SK-N-SH (cell line): ENCODE data around the gene TRAPPC3.
A peak's percentile ranks its signal among the peaks of the same experiment; 100 is the strongest.

ENCODE experiments used
- CHD2 ChIP-seq: fragments of 150-350 bp; IDR thresholded peaks from 2 replicates; pipeline ENCODE4 v1.6.1; 2018; ENCODE audit warnings: low read length; ENCODE audit not compliant: partially characterized antibody
- GATA2 ChIP-seq: sonication (generic); formaldehyde crosslinking; IDR thresholded peaks from 2 replicates; pipeline ENCODE4 v1.5.0; 2020; ENCODE audit warnings: mild to moderate bottlenecking, missing genetic modification reagents
- RFX5 ChIP-seq: IDR thresholded peaks from 2 replicates; pipeline ENCODE4 v1.6.1; 2012; ENCODE audit warnings: mild to moderate bottlenecking, improper control_type of control experiment, low read length
- TF ChIP-seq, protein P1 (sequence below): IDR thresholded peaks from 2 replicates; pipeline ENCODE4; 2012
- TF ChIP-seq, protein P2 (sequence below): fragments of 200-600 bp; sonication (generic); IDR thresholded peaks from 2 replicates; pipeline ENCODE4 v1.6.1; 2017; ENCODE audit warnings: antibody characterized with exemption, mild to moderate bottlenecking, moderate library complexity

DNA sequence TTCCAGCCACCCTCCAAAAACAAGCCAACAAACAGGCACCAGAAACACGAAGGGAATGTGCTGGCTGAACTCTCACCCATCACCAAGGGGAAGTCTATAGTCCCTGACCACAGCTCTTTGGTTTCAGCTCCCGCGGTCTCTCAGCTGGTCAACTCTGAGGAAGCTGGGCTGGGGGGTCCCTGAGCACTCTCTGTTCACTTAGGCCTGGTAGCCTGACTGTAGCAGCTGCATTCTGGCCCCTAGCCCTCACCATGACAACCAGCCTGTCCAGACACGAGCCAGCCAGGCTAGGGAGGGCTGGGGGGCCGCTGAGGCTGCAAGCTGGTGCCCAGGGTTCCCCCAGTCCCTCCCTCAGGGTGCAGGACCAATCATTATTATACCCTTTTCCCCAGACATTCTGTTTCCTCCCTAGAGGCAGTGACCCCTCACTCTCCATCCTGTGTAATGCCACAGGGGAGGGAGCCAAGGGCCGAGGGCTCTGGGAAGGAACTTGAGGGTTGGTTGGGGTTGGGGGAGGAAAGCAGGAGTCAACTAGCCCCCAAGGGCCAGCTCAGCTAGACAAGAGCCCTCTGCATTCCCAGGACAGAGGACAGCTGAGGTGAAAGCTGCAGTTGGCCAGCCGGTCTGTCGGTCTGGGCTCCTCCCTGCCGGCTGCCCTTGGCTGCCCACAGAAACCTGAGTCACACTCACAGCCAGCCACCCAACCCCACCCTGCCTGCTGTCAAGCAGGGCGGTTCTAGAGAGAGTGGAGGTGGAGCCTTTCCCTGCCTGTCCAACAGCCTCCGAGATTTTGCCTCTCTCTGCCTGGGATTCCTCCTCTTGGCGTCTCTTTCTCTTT, 1.2 kb upstream of the TRAPPC3 start:
- peak; percentile 53; the same call in 1 of the 2 replicates for TF ChIP-seq RFX5
- TF ChIP-seq, protein P1, sequence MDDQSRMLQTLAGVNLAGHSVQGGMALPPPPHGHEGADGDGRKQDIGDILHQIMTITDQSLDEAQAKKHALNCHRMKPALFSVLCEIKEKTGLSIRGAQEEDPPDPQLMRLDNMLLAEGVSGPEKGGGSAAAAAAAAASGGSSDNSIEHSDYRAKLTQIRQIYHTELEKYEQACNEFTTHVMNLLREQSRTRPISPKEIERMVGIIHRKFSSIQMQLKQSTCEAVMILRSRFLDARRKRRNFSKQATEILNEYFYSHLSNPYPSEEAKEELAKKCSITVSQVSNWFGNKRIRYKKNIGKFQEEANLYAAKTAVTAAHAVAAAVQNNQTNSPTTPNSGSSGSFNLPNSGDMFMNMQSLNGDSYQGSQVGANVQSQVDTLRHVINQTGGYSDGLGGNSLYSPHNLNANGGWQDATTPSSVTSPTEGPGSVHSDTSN: peak; percentile 92
- TF ChIP-seq, protein P2, sequence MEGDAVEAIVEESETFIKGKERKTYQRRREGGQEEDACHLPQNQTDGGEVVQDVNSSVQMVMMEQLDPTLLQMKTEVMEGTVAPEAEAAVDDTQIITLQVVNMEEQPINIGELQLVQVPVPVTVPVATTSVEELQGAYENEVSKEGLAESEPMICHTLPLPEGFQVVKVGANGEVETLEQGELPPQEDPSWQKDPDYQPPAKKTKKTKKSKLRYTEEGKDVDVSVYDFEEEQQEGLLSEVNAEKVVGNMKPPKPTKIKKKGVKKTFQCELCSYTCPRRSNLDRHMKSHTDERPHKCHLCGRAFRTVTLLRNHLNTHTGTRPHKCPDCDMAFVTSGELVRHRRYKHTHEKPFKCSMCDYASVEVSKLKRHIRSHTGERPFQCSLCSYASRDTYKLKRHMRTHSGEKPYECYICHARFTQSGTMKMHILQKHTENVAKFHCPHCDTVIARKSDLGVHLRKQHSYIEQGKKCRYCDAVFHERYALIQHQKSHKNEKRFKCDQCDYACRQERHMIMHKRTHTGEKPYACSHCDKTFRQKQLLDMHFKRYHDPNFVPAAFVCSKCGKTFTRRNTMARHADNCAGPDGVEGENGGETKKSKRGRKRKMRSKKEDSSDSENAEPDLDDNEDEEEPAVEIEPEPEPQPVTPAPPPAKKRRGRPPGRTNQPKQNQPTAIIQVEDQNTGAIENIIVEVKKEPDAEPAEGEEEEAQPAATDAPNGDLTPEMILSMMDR: no peak
- no peak for TF ChIP-seq GATA2
- TF ChIP-seq CHD2: peak; percentile 52
